NCI-H345 treated with DMSO at 0.1 percent for 48 hours (cell line): Measurements from ENCODE around the gene FAM174C.
A peak's percentile ranks its signal among the peaks of the same experiment; 100 is the strongest.

Experiments used
- DNase-seq: peaks from one replicate; lab custom pipeline; 2025; ENCODE audit not compliant: unreplicated experiment; lab: John Stamatoyannopoulos, UW

Gene FAM174C

GRCh38 chr19:1275260-1275975 is at the start of gene FAM174C:
TSS of gene FAM174C (plus strand) at chr19:1275530. CDS start at chr19:1275550, 20 bp downstream.
- peak; percentile 91 for DNase-seq

- DNase-seq, result no peak
Measured at GRCh38 chr19:1226227-1226518, 49.2 kb upstream of the FAM174C start.

GRCh38 chr19:1226522-1227303 is 48.6 kb upstream of the FAM174C start:
- no peak for DNase-seq

- DNase-seq, result no peak
Measured at GRCh38 chr19:1227304-1228054, 47.9 kb upstream of the FAM174C start.

- no peak for DNase-seq
Measured at GRCh38 chr19:1228161-1228957, 47.0 kb upstream of the FAM174C start.

GRCh38 chr19:1229056-1229923 is 46.0 kb upstream of the FAM174C start:
- no peak for DNase-seq

GRCh38 chr19:1229924-1230782 is 45.2 kb upstream of the FAM174C start:
- DNase-seq, result no peak

- DNase-seq, result no peak
Measured at GRCh38 chr19:1230783-1231489, 44.4 kb upstream of the FAM174C start.

GRCh38 chr19:1231729-1232637 is 43.3 kb upstream of the FAM174C start:
- DNase-seq, result no peak

GRCh38 chr19:1232652-1233072 is 42.7 kb upstream of the FAM174C start:
- no peak for DNase-seq

GRCh38 chr19:1233115-1233667 is 42.1 kb upstream of the FAM174C start:
- no peak for DNase-seq

GRCh38 chr19:1234051-1234954 is 41.0 kb upstream of the FAM174C start:
- DNase-seq, result no peak

- no peak for DNase-seq
Measured at GRCh38 chr19:1234955-1235380, 40.4 kb upstream of the FAM174C start.

GRCh38 chr19:1235625-1236538 is 39.4 kb upstream of the FAM174C start:
- DNase-seq, result no peak

GRCh38 chr19:1236576-1236975 is 38.8 kb upstream of the FAM174C start:
- no peak for DNase-seq
